Stomach smooth muscle (tissue), 2 donors: ENCODE results near the gene HAGH.
"Not testable (repeated sequence)": the region's sequence is repeated elsewhere in the genome, so short reads cannot be mapped to it uniquely, and the experiment has no call there.

Experiments
- H3K27ac ChIP-seq: one replicate; pipeline ENCODE4 v1.7.0; 2013; ENCODE audit warnings: mild to moderate bottlenecking, low read length, inconsistent platforms
- H3K27me3 ChIP-seq, 2 donors: one replicate each; pipeline ENCODE4 v1.7.0; 2013; ENCODE audit warnings: low read length in 2 of 2; ENCODE audit not compliant: insufficient read depth in 2 of 2, control insufficient read depth in 1 of 2
- H3K36me3 ChIP-seq, 2 donors: one replicate each; pipeline ENCODE4 v1.7.0; 2013; ENCODE audit warnings: low read length in 2 of 2; ENCODE audit not compliant: control insufficient read depth in 2 of 2, insufficient read depth in 2 of 2
- H3K4me1 ChIP-seq: one replicate; pipeline ENCODE4 v1.7.0; 2013; ENCODE audit warnings: low read length; ENCODE audit not compliant: control insufficient read depth, insufficient read depth
- H3K4me3 ChIP-seq, 2 donors: one replicate each; pipeline ENCODE4 v1.7.0; 2013; ENCODE audit warnings: low read length in 2 of 2
- H3K9ac ChIP-seq, 2 donors: one replicate each; pipeline ENCODE4 v1.7.0; 2013; ENCODE audit warnings: low read length in 2 of 2, mild to moderate bottlenecking in 1 of 2
- H3K9me3 ChIP-seq, 2 donors: one replicate each; pipeline ENCODE4 v1.7.0; 2013; ENCODE audit warnings: low read length in 2 of 2; ENCODE audit not compliant: control insufficient read depth in 2 of 2
- donor health status: healthy.
- donor health status: Pancreatic carcinoma.

Gene HAGH

DNA sequence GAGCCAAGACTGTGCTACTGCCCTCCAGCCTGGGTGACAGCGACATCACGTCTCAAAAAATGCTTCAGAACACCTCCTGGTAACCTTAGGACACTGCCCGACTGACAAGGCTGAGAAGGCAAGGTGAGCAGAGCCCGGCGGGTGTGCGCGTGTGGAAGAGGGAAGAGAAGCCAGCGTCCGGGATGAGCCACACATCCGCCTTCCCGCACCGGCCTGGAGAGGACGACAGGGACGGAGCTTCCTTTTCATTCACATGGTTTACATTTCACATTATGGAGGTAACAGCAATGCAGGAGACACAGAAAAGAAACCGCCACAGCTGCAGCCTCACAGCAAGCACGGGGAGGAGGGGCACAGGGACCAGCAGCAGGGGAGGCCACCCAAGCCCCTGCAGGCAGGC, 16.5 kb downstream of the HAGH start:
- no peak overlapping the region for H3K4me3 ChIP-seq
- H3K36me3 ChIP-seq: peaks cover 21 to 22% of the 10 kb centered on the region in 2 donors
- no peak overlapping the region for H3K27ac ChIP-seq
- no peaks in the 10 kb centered on the region for H3K27me3 ChIP-seq
- H3K9me3 ChIP-seq: no peaks in the 10 kb centered on the region
- no peak overlapping the region for H3K9ac ChIP-seq
- no peaks in the 10 kb centered on the region for H3K4me1 ChIP-seq

DNA sequence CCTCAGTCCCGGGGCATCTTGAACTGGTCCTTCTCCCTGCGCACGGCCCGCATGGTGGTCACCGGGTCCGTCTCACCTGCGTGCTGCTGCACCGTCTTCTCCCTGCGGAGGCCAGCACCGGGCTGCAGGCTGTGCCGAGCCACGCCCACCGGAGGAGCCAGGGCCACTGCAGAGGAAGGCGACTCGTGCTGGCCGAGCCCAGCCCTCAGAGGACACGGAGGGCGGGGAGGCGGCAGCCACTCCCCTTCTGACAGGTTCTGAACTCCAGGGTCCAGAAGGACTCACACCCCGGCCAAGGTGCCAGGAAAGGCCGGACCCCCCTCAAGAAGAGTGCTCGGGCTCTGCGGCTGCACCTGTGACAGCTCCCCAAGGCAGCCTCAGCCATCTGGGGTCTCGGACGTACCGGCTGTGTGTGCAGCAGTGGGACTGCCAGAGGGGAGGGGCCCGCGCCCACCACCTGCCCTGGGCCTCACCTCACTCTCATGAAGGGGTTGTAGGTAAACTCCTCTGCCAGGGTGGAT, 17.3 kb downstream of the HAGH start:
- H3K9me3 ChIP-seq: no peaks in the 10 kb centered on the region

DNA sequence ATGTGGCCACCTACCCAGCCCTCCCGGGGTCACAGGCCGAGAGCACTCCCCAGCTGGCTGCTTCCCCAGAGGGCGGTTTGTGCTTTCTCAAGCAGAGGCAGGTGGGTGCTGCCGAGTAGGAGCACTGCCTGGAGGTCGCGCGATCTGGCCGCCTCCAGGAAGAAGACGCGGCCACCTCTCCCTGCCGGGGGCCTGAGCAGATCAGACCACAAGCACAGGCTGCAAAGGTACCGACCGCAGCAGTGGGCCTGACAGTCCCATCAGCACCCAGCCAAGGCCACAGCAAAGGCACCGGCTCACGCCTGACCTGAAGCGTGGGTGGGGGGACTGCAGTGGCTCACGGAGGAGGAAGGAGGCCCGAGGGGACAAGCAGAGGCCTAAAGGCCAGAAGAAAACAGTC, 17.9 kb downstream of the HAGH start:
- no peak overlapping the region for H3K27ac ChIP-seq
- H3K9ac ChIP-seq: no peak overlapping the region
- no peak overlapping the region for H3K4me3 ChIP-seq
- H3K27me3 ChIP-seq: no peaks in the 10 kb centered on the region
- H3K4me1 ChIP-seq: no peaks in the 10 kb centered on the region
- H3K9me3 ChIP-seq: no peaks in the 10 kb centered on the region
- peaks cover 20 to 24% of the 10 kb centered on the region in 2 donors for H3K36me3 ChIP-seq

More for the DNA sequence above, 17.3 kb downstream of the HAGH start:
- Histone ChIP-seq H3K36me3 (peaks cover 20 to 23% of the 10 kb centered on the region in 2 donors), H3K4me3 (no peak overlapping the region), H3K27ac (no peak overlapping the region), H3K27me3 (no peaks in the 10 kb centered on the region), H3K4me1 (no peaks in the 10 kb centered on the region), H3K9ac (no peak overlapping the region)

DNA sequence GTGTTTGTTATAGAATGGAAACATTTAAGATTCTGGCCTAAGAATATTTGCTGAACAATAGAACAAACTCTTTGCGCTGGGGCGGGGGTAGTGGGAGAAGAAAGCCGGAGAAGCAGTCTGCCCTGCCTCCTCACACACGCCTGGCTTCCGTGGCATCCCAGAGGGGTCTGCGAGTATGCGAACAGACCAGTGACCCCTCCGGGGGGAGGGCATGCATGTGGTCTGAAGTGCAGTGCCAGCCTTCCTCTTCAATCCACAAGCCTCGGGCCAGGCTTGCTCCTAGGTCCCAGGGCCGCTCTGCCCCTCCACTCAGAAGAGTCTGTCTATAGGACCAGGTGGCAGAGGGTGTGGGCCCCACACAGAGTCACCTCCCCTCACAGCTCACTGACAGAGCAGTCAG, 19.0 kb downstream of the HAGH start:
- H3K4me3 ChIP-seq: no peak overlapping the region
- peaks cover 20 to 21% of the 10 kb centered on the region in 2 donors for H3K36me3 ChIP-seq
- H3K9me3 ChIP-seq: no peaks in the 10 kb centered on the region
- H3K27me3 ChIP-seq: no peaks in the 10 kb centered on the region
- H3K27ac ChIP-seq: no peak overlapping the region
- no peak overlapping the region for H3K9ac ChIP-seq
- H3K4me1 ChIP-seq: no peaks in the 10 kb centered on the region

DNA sequence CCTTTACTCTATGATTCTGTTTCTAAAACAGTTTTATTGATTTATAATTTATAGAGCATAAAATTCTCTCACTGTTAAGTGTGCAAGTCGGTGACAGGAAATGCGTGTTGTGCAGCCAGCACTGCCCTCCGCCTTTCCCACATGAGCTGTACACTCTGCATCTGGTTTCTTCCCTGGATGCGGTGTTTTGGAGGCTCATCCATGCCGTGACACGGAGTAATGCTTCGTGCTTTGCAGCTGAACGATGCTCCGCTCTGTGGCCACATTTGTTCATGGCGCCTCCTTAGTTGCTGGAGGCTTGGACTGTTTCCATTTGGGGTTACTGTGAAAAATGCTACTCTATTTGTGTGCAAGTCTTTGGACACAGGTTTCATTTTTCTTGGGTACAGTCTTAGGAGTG, 25.9 kb downstream of the HAGH start:
- Histone ChIP-seq H3K4me3 (no peak overlapping the region), H3K27ac (no peak overlapping the region), H3K27me3 (no peaks in the 10 kb centered on the region), H3K9me3 (no peaks in the 10 kb centered on the region), H3K9ac (no peak overlapping the region), H3K4me1 (no peaks in the 10 kb centered on the region), H3K36me3 (peaks cover 0 to 3% of the 10 kb centered on the region in 2 donors)

DNA sequence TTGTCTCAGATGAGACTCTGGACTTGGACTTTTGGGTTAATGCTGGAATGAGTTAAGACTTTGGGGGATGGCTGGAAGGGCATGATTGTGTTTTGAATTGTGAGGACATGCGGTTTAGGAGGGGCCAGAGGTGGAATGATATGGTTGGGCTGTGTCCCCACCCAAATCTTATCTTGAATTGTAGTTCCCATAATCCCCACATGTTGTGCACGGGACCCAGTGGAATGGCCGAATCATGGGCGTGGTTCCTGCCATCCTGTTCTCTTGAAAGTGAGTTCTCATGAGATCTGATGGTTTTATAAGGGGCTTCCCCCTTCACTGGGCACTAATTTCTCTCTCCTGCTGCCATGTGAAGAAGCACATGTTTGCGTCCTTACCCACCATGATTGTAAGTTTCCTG, 27.4 kb downstream of the HAGH start:
- not testable (repeated sequence) for H3K36me3 ChIP-seq, H3K4me3 ChIP-seq, H3K27me3 ChIP-seq, H3K9ac ChIP-seq, H3K4me1 ChIP-seq, H3K9me3 ChIP-seq, H3K27ac ChIP-seq

DNA sequence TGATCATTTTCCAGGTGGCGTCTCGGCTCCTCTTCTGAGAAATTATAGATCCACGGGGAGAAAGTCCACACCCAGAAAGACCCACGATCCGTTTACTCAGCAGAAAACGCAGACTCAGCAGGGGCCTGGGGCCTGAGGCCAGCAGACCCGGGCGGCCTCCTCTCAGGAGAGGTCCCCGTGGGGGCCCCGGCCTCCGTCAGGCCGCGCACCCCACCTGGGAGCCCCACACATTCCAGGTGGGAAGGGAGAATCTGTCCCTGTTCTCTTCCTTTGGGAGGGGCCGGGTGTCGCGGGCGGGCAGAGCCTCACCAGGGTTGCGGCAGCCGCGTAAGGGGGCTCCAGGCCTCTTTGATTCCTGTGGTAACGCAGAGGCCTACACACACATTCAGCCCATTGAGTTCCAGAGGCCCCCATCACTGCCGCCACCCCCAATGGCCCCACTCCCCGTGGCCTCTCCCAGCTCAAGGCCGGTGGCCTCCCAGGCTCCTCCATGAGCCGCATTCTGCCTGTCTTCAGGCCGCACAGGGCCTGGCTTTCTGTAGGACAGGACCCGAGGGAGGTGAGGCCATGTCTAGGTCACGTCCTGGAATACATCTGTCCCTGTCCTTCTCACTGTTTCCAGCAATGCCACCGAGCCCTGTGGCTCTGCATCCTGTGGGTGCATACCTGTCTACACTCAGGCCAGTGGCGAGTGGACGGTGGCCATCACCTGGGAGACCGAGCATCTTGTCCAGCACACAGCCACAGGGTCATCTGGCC, 31.5 kb downstream of the HAGH start:
- Histone ChIP-seq H3K27me3 (no peaks in the 10 kb centered on the region), H3K36me3 (no peaks in the 10 kb centered on the region), H3K4me1 (no peaks in the 10 kb centered on the region), H3K9ac (no peak overlapping the region), H3K27ac (no peak overlapping the region), H3K4me3 (no peak overlapping the region), H3K9me3 (no peaks in the 10 kb centered on the region)

DNA sequence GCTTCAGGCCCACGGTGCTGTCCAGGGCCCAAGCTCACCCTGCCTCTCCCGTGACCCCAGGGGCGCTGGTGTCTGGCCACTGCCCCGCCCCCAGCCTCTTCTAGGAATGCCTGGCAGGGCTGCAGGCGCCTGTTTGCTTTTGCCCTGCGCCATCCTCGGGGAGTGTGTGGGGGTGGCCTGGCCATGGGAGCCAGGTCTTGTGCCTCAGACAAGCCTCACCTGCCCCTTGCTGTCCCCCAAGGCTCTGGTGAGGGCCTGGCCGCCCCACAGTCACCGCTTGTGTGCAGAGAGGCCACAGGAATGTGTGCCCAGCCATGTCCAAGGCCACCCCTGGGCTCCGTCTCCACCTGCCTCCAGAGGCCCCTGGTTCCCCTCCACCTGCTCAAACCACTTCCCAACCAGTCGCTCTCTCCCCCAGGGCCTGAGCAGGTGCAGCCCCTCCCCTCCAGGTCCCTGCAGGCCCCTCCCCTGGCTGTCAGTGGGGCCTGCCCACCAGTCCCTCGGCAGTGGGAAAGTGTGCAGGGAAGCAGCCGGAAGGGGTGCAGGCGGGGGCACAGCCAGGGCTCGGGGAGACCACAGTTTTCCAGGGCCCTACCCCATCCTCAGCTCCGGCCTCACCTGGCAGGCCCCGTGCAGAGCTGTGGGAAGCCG, 32.3 kb downstream of the HAGH start:
- no peaks in the 10 kb centered on the region for H3K9me3 ChIP-seq
- H3K4me1 ChIP-seq: no peaks in the 10 kb centered on the region
- no peaks in the 10 kb centered on the region for H3K27me3 ChIP-seq
- no peak overlapping the region for H3K4me3 ChIP-seq
- no peak overlapping the region for H3K9ac ChIP-seq
- H3K27ac ChIP-seq: no peak overlapping the region
- H3K36me3 ChIP-seq: peaks cover 0 to 2% of the 10 kb centered on the region in 2 donors

DNA sequence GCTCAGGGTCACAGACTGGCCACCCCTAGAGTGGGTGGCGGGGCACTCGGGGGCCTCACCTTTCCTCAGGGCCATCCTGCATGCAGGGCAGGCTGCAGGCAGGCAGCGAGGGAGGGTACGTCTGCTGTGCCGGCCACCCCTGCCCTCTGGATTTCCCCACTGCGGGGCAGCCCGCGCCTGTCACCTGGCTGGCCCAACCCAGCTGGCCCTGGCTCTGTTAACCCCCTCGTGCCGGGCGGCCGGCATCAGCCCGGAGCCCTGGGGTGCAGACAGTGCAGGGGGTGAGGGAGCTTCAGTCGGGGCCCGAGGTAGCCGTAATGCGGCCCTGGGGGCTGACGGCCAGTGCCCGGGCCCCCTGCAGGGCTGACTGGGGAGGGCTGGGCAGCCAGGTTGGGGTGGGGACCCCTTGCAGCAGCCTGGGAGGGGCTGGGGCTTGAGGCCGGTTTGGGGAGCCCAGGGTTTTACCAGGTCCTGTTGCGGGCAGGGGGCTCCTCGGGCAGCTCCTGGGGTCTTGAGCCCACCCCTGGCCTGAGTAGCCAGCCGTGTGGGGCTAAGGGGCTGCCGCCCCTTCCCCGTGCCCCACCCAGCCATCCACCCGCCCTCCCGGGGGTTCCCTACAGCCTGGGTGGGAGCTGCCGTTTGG, 32.9 kb downstream of the HAGH start, which contains the start of gene IGFALS:
Gene IGFALS (minus strand): TSS at position 128 of the 643 bp plus-strand sequence. CDS start 53 bp downstream, at position 75.
- H3K27ac ChIP-seq: no peak within 1 kb of the TSS
- peaks cover 3 to 6% of the 10 kb centered on the region in 2 donors for H3K36me3 ChIP-seq
- H3K27me3 ChIP-seq: no peaks in the 10 kb centered on the region
- H3K9me3 ChIP-seq: no peaks in the 10 kb centered on the region
- H3K9ac ChIP-seq: no peak within 1 kb of the TSS
- H3K4me1 ChIP-seq: no peaks in the 10 kb centered on the region
- no peak within 1 kb of the TSS for H3K4me3 ChIP-seq

DNA sequence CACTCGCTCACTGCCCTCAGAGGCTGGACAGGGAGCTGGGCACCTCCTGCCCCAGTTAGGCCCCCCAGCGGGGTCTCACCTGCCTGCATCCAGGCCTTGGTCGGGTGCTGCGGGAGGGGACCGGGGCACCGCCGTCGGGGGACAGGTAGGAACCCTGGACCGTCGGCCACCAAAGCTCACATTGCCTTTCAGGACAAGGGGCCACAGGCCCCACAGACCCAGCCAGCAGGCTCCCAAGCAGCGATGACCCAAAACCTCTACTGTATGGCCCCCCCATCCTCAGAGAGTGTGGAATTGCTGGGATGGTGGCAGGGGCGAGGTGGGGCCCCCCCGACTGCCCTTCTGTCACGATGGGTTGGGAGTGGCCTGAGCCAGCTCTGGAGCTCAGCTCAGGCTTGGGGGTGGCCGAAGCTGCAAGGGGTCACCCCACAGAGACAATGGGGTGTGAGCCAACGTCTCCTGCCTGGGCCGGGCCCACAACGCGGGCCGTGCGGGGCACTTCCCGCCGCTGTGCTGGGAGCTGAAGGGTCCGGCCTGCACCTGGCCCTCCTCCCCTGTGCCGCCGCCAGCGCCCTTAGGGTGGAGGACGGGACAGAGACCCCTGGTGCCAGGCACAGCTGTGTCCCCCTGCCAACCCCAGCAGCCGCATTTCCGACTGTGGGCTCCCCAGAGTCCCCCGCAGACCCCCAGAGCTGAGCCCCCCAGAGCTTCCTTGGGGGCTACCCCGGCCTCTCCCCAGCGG, 33.6 kb downstream of the HAGH start:
- no peaks in the 10 kb centered on the region for H3K4me1 ChIP-seq
- H3K27ac ChIP-seq: no peak overlapping the region
- H3K36me3 ChIP-seq: peaks cover 8 to 9% of the 10 kb centered on the region in 2 donors
- no peaks in the 10 kb centered on the region for H3K9me3 ChIP-seq
- H3K27me3 ChIP-seq: no peaks in the 10 kb centered on the region
- H3K4me3 ChIP-seq: no peak overlapping the region
- H3K9ac ChIP-seq: no peak overlapping the region
